Inferior parietal cortex (tissue), 1 donor: ENCODE measurements around the gene ARV1.
"Not testable (repeated sequence)": the region's sequence is repeated elsewhere in the genome, so short reads cannot be mapped to it uniquely, and the experiment has no call there.

Source experiments
- DNase-seq: peaks from one replicate; pipeline ENCODE4 v3.0.0-alpha.2; 2016; ENCODE audit errors: extremely low spot score

ARV1 gene

GRCh38 chr1:231041719-231042261 is 62.9 kb downstream of the ARV1 start:
- no peak for DNase-seq

GRCh38 chr1:231044588-231044987 is 65.7 kb downstream of the ARV1 start:
- no peak for DNase-seq

- no peak for DNase-seq
Observed at GRCh38 chr1:231045286-231045685, 66.4 kb downstream of the ARV1 start.

GRCh38 chr1:231045921-231046729 is 67.2 kb downstream of the ARV1 start:
- DNase-seq, result not testable (repeated sequence)

- no peak for DNase-seq
Observed at GRCh38 chr1:231046730-231047395, 68.0 kb downstream of the ARV1 start.

GRCh38 chr1:231047529-231047928 is 68.6 kb downstream of the ARV1 start:
- DNase-seq, result not testable (repeated sequence)

GRCh38 chr1:231048419-231048818 is 69.5 kb downstream of the ARV1 start:
- DNase-seq, result not testable (repeated sequence)

GRCh38 chr1:231049121-231049979 is 70.5 kb downstream of the ARV1 start:
- DNase-seq, result no peak
